HEK293 (cell line): ENCODE results near the gene MCRIP2.

Experiments used
- ZBTB6 ChIP-seq: fragments of 450-650 bp; formaldehyde crosslinking; IDR thresholded peaks from 2 replicates; pipeline ENCODE4 v1.5.1; 2017; ENCODE audit warnings: missing biosample characterization, missing genetic modification characterization
- ZNF140 ChIP-seq: fragments of 450-650 bp; formaldehyde crosslinking; IDR thresholded peaks from 2 replicates; pipeline ENCODE4 v1.5.1; 2016; ENCODE audit warnings: missing biosample characterization, missing genetic modification characterization
- ZNF23 ChIP-seq: fragments of 450-650 bp; formaldehyde crosslinking; IDR thresholded peaks from 2 replicates; pipeline ENCODE4 v1.5.1; 2016; ENCODE audit warnings: missing biosample characterization, missing genetic modification characterization, borderline replicate concordance
- ZNF837 ChIP-seq: fragments of 450-650 bp; formaldehyde crosslinking; IDR thresholded peaks from 2 replicates; pipeline ENCODE4 v1.5.1; 2016; ENCODE audit warnings: missing biosample characterization, missing genetic modification characterization
- ZSCAN23 ChIP-seq: fragments of 450-650 bp; formaldehyde crosslinking; IDR thresholded peaks from 2 replicates; pipeline ENCODE4 v1.5.1; 2016; ENCODE audit warnings: missing biosample characterization, missing genetic modification characterization
- TF ChIP-seq, protein P1 (sequence below): sonication (generic); formaldehyde crosslinking; IDR thresholded peaks from 2 replicates; pipeline ENCODE4 v1.8.1; 2022; ENCODE audit warnings: mild to moderate bottlenecking, moderate library complexity, missing genetic modification reagents
- TF ChIP-seq, protein P2 (sequence below): fragments of 450-650 bp; formaldehyde crosslinking; IDR thresholded peaks from 2 replicates; pipeline ENCODE4 v1.5.1; 2016; ENCODE audit warnings: missing biosample characterization, missing genetic modification characterization

- TF ChIP-seq ZNF140 (tag by site-specific recombination) (no peak), ZNF23 (tag by site-specific recombination) (no peak), ZSCAN23 (tag by site-specific recombination) (no peak), ZNF837 (tag by site-specific recombination) (0 out of 2 replicates have a peak, but pooled peaks have one; percentile 36), ZBTB6 (tag by site-specific recombination) (no peak)
- TF ChIP-seq, protein P1, sequence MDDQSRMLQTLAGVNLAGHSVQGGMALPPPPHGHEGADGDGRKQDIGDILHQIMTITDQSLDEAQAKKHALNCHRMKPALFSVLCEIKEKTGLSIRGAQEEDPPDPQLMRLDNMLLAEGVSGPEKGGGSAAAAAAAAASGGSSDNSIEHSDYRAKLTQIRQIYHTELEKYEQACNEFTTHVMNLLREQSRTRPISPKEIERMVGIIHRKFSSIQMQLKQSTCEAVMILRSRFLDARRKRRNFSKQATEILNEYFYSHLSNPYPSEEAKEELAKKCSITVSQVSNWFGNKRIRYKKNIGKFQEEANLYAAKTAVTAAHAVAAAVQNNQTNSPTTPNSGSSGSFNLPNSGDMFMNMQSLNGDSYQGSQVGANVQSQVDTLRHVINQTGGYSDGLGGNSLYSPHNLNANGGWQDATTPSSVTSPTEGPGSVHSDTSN, result peak; percentile 68
- TF ChIP-seq, protein P2, sequence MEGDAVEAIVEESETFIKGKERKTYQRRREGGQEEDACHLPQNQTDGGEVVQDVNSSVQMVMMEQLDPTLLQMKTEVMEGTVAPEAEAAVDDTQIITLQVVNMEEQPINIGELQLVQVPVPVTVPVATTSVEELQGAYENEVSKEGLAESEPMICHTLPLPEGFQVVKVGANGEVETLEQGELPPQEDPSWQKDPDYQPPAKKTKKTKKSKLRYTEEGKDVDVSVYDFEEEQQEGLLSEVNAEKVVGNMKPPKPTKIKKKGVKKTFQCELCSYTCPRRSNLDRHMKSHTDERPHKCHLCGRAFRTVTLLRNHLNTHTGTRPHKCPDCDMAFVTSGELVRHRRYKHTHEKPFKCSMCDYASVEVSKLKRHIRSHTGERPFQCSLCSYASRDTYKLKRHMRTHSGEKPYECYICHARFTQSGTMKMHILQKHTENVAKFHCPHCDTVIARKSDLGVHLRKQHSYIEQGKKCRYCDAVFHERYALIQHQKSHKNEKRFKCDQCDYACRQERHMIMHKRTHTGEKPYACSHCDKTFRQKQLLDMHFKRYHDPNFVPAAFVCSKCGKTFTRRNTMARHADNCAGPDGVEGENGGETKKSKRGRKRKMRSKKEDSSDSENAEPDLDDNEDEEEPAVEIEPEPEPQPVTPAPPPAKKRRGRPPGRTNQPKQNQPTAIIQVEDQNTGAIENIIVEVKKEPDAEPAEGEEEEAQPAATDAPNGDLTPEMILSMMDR (tag by site-specific recombination), result no peak
Observed at GRCh38 chr16:648781-649589, 7.4 kb downstream of the MCRIP2 start, which contains the start of gene WDR90.
